GM21515 (cell line): ENCODE results near the gene SLC22A12.
"Not testable (repeated sequence)": the region's sequence is repeated elsewhere in the genome, so short reads cannot be mapped to it uniquely, and the experiment has no call there.

Source experiments
- ATAC-seq: cut with Tn5 transposase; IDR thresholded peaks from one replicate; pipeline ENCODE4 v1.9.1; 2021; ENCODE audit not compliant: unreplicated experiment

The SLC22A12 gene

GRCh38 chr11:64590763-64591221 is at the start of gene SLC22A12:
TSS of gene SLC22A12 (plus strand) at chr11:64591220. CDS start at chr11:64591557, 337 bp downstream.
- no peak for ATAC-seq

GRCh38 chr11:64542172-64543125 is 48.6 kb upstream of the SLC22A12 start:
- no peak for ATAC-seq

GRCh38 chr11:64543818-64544217 is 47.2 kb upstream of the SLC22A12 start:
- no peak for ATAC-seq

GRCh38 chr11:64544616-64545296 is 46.3 kb upstream of the SLC22A12 start:
- ATAC-seq, result no peak

- no peak for ATAC-seq
These were observed 45.4 kb upstream of the SLC22A12 start for GRCh38 chr11:64545619-64546018.

- no peak for ATAC-seq
These were observed 44.8 kb upstream of the SLC22A12 start for GRCh38 chr11:64546176-64546575.

GRCh38 chr11:64546600-64546999 is 44.4 kb upstream of the SLC22A12 start:
- ATAC-seq, result no peak

- ATAC-seq, result no peak
These were observed 41.1 kb upstream of the SLC22A12 start for GRCh38 chr11:64549969-64550368.

- ATAC-seq, result no peak
These were observed 37.3 kb upstream of the SLC22A12 start for GRCh38 chr11:64553554-64554201.

GRCh38 chr11:64556044-64556720 is 34.8 kb upstream of the SLC22A12 start:
- no peak for ATAC-seq

- ATAC-seq, result no peak
These were observed 34.2 kb upstream of the SLC22A12 start for GRCh38 chr11:64556721-64557250.

- ATAC-seq, result no peak
These were observed 32.8 kb upstream of the SLC22A12 start for GRCh38 chr11:64558065-64558745.

- no peak for ATAC-seq
These were observed 32.2 kb upstream of the SLC22A12 start for GRCh38 chr11:64558869-64559268.

GRCh38 chr11:64559351-64560138 is 31.5 kb upstream of the SLC22A12 start:
- no peak for ATAC-seq

- ATAC-seq, result no peak
These were observed 30.8 kb upstream of the SLC22A12 start for GRCh38 chr11:64560139-64560771.

GRCh38 chr11:64560941-64561340 is 30.1 kb upstream of the SLC22A12 start:
- no peak for ATAC-seq

GRCh38 chr11:64561429-64561828 is 29.6 kb upstream of the SLC22A12 start:
- not testable (repeated sequence) for ATAC-seq

- ATAC-seq, result no peak
These were observed 28.9 kb upstream of the SLC22A12 start for GRCh38 chr11:64561984-64562722.
